KOPT-K1 (cell line): ENCODE results near the gene MTCH1.
A peak's percentile ranks its signal among the peaks of the same experiment; 100 is the strongest.

Source experiments
- H3K27ac ChIP-seq: fragments of 200-600 bp; sonication (generic); 2 replicates; pipeline ENCODE4 v1.5.1; 2016; ENCODE audit warnings: antibody characterized with exemption, mild to moderate bottlenecking, low read depth, low read length; ENCODE audit not compliant: poor library complexity, severe bottlenecking
- H3K36me3 ChIP-seq: fragments of 200-600 bp; sonication (generic); 2 replicates; pipeline ENCODE4 v1.5.1; 2017; ENCODE audit warnings: antibody characterized with exemption, mild to moderate bottlenecking, low read length, moderate library complexity; ENCODE audit not compliant: insufficient read depth
- H3K9me3 ChIP-seq: fragments of 200-600 bp; sonication (generic); 2 replicates; pipeline ENCODE4 v1.5.1; 2017; ENCODE audit warnings: antibody characterized with exemption, low read length, mild to moderate bottlenecking; ENCODE audit not compliant: insufficient read depth, poor library complexity, severe bottlenecking

MTCH1 gene

DNA sequence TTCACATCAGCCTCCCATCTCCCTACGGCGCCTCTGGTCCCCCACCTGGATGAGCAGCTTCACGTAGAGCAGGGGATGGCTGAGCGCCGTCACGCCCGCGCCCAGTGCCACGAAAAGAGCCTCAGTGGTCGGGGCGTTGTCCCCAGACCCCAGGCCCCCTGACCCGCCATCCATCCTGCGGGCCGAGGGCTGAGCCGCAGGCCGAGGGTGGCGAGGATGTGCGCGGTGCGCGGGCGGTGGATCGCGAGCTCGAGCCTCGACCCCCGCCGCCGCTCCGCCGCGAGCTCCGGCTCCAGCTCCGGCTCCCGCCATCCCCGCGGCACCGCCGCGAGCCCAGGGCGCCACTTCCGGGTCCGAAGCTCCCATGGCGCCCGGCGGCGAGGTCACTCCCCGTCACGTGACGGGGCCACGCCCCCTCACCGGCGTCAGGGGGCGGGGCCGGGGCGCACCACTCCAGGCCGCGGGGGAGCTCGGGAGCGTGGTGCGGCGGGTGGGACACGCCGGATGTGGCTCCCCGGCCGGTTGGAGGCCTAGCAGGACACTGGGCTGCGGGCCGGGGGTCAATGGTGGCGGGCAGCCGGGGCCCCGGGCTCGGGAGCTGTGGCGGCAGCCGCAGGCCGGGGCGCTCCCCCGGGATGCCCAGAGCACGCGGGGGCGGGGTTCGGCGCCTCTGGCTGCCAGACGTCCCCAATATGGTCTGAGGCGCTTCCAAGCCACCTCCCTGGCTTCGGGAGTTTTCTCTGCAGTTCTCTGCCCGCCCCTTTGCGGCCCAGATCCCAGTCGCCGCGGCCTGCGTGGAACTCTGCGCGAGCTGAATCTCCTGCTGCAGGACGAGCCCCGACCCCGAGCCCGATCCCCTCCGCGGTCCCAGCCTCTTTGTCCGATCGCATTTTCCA is at the start of gene MTCH1:
Gene MTCH1, minus strand, starts transcription at position 389 of the 896 bp plus-strand sequence. Its CDS starts 23 bp downstream, at position 366.
- Histone ChIP-seq H3K36me3 (peaks cover 30% of the 10 kb centered on the region), H3K9me3 (no peaks in the 10 kb centered on the region), H3K27ac (peak within 1 kb of the TSS; percentile 97)

GRCh38 chr6:37033819-37034795 is 48.1 kb upstream of the MTCH1 start:
- H3K9me3 ChIP-seq, result peaks cover 5% of the 10 kb centered on the region
- no peaks in the 10 kb centered on the region for H3K36me3 ChIP-seq
- no peak overlapping the region for H3K27ac ChIP-seq

- no peak overlapping the region for H3K27ac ChIP-seq
Observed at GRCh38 chr6:37033255-37033654, 47.3 kb upstream of the MTCH1 start.

GRCh38 chr6:37032239-37032638 is 46.2 kb upstream of the MTCH1 start:
- Histone ChIP-seq H3K27ac (no peak overlapping the region), H3K9me3 (peaks cover 5% of the 10 kb centered on the region), H3K36me3 (no peaks in the 10 kb centered on the region)

More at GRCh38 chr6:37033255-37033654, 47.3 kb upstream of the MTCH1 start:
- H3K36me3 ChIP-seq, result no peaks in the 10 kb centered on the region
- peaks cover 5% of the 10 kb centered on the region for H3K9me3 ChIP-seq

DNA sequence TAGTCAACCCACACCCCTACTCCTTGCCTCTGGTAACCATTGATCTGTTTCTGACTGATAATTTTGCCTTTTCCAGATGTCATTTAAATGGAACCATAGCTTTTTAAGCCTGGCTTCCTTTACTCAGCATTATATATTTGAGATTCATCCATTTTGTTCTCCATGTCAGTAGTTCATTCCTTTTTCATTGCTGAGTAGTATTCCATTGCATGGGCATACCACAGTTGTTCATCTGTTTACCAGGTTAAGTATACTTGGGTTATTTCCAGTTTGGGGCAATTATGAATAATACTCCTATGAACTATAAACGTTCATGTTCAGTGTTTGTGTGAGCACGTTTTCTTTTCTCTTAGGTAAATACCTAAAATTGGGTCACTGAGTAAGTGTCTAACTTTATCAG is 44.6 kb upstream of the MTCH1 start:
- Histone ChIP-seq H3K27ac (no peak overlapping the region), H3K36me3 (no peaks in the 10 kb centered on the region), H3K9me3 (peaks cover 5% of the 10 kb centered on the region)

DNA sequence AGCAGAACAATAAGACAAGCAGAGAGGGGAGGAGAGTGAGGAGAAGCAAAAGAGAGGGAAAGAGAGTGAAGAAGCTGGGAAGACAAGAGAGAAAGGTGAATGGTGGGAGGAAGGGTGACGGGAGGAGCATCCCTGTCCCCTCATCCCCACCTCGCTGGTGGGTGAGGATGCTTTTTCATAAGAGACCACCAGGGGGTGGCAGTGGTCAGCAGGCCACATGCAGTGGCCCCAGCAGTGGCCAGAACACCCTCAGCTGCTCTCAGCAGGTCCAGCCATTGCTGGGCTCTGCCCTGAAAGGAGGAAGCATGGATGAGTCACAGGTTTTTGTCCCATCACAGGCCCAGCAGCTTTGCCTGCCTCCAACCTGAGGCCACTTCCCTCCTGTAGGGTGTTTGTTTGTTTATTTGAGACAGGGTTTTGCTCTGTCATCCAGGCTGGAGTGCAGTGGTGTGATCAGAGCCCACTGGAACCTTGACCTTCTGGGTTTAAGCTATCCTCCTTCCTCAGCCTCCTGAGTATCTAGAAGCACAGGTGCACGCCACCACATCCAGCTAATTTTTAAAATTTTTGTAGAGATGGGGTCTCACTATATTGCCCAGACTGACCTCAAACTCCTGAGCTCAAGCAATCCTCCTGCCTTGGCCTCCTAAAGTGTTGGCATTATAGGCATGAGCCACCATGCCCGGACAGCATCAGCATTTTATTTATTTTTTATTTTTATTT is 43.4 kb upstream of the MTCH1 start:
- H3K9me3 ChIP-seq, result peaks cover 5% of the 10 kb centered on the region
- peak overlapping the region; percentile 36 for H3K27ac ChIP-seq
- H3K36me3 ChIP-seq, result no peaks in the 10 kb centered on the region

DNA sequence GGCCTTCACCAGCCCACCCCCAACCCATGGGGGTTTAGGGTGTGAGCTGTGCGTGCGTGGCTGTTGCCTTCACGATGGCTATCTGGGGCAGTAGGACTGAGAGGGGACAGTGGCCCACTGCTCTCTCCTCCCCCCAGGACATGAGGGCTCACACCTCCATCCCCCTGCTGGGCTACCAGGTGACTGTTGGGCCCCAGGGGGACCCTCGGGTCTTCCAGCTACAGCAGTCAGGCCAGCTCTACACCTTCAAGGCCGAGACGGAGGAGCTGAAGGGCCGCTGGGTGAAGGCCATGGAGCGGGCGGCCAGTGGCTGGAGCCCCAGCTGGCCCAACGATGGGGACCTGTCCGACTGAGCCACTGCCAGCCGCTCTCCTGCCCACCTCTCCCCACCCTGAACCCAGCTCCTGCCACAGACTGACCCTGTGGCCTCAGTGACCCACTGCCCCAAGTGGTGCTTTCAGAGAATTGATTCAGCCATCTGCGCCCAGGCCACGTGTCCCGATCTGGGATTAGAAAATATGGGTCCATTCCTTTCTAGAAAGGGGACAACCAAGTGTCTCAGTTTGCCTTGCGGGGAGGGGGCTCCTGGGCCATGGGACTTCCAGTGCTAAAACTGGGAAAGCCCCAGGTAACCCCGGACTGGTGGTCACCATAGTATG is 41.9 kb upstream of the MTCH1 start:
- Histone ChIP-seq H3K36me3 (no peaks in the 10 kb centered on the region), H3K9me3 (peaks cover 5% of the 10 kb centered on the region), H3K27ac (no peak overlapping the region)

DNA sequence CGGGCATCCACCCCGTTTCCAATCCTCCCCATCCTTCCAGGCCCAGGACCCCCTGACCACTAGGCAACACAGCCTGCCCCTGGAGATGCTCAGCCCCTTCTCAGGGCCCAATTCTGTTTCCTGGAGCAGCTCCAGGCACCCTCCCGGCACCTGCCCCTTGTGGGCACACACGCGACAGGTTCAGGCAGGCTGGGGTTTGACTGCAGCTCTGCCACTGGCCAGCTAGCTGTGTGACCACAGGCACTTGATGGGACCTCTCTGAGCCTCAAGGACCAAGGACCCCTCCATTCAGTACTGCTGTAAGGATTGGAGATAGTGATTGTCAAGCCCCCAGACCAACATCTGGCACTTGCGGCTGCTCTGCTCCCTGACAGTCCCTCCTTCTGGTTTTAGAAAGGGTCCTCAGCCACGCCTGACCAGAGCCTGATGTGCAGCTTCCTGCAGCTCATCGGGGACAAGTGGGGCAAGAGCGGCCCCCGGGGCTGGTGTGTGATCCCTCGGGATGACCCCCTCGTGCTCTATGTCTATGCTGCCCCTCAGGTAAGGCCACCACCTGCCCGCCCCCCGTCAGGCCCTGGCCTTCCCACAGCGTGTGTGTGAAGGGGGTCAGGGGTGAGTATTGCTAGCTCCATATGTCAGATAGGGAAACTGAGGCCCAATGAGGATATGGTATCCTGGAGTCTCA is 41.2 kb upstream of the MTCH1 start:
- Histone ChIP-seq H3K9me3 (peaks cover 5% of the 10 kb centered on the region), H3K36me3 (no peaks in the 10 kb centered on the region), H3K27ac (peak overlapping the region; percentile 56)

DNA sequence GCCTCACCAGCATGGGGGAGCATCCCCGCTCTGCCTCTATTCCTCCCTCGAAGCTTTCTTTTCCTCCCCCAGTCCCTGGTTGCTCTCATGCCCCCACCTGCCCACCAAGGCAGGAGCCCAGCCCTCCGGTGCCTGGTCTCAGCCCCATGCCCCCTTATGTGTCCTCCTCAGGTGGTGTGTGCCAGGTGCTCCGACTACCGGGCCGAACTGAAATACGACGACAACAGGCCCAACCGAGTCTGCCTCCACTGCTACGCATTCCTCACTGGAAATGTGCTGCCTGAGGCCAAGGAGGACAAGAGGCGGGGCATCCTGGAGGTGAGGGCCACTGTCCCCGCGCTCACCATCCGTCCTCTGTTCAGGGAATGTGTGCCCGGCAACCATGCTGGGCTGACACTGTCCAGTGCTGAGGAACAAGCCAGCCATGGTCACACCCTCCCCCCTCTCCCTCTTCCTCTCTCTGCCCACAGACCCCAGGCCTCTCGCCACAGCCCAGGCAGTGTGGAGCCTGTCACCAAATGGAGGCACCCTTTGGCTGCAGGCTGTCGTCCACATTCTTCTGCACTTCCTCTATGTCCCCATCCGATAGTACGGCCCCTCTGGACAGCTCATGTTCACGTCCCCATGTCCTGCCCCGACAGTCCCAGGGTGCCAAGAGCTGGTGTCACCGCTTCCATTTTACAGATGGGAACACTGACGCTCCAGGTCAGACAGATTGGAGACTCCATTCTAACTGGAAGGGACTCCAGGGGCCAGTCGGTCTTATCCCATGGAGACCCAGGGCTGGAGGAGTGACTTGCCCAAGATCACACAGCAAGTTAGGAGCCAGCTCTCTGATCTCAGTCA is 39.8 kb upstream of the MTCH1 start:
- Histone ChIP-seq H3K36me3 (no peaks in the 10 kb centered on the region), H3K27ac (peak overlapping the region; percentile 56), H3K9me3 (peaks cover 5% of the 10 kb centered on the region)

DNA sequence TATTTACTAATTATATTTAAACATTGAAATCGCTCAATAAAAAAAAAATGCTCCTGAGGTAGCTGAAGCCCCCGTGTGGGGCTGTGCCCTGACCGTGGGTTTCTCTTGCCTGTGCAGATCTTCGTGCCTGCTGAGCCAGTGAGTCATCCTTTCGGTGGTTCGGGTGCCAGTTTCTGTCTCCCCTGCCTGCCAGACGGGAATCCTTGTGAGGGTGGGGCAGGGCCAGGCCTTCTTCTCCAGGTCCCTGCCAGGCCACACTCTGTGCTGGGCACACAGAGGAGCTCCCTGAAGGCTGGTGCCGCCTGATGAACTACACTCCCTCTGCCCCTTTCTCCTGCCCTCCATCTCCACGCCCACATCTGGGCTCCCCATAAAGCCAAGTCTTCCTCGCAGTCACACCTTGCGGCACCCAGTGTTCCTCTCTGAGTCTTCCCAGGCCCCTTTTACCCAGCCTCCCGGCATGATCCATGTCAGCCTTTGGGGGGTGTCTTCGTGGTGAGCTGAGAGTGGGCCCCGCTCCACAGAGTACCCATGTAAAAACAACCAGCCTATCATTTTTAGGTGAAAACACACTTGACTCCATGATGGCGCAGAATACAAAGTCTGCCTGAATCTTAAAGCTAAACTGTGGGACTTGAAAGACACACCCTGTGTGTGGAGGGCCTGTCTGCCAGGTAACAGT is 38.8 kb upstream of the MTCH1 start:
- Histone ChIP-seq H3K9me3 (no peaks in the 10 kb centered on the region), H3K36me3 (no peaks in the 10 kb centered on the region), H3K27ac (peak overlapping the region; percentile 23)

- Histone ChIP-seq H3K36me3 (no peaks in the 10 kb centered on the region), H3K9me3 (no peaks in the 10 kb centered on the region)
Observed at GRCh38 chr6:37022135-37022863, 36.3 kb upstream of the MTCH1 start.

More at GRCh38 chr6:37022135-37022863, 36.3 kb upstream of the MTCH1 start:
- peak overlapping the region; percentile 41 for H3K27ac ChIP-seq
